Testis (tissue), 3 donors: ENCODE data around the gene GMDS. TPM values are rescaled to one million over a fixed set of nuclear protein-coding genes. Genes with fewer than 3 reads are reported as not detected.

Experiments
- DNase-seq: peaks from one replicate; pipeline ENCODE4 v3.0.0-alpha.2; 2019
- H3K27ac ChIP-seq, 2 donors: fragments of 200-600 bp; sonication (generic); one replicate each; pipeline ENCODE4 v1.5.1; 2019
- H3K27me3 ChIP-seq: fragments of 200-600 bp; sonication (generic); one replicate; pipeline ENCODE4 v1.5.1; 2019
- H3K36me3 ChIP-seq: fragments of 200-600 bp; sonication (generic); one replicate; pipeline ENCODE4 v1.5.1; 2017; ENCODE audit warnings: low read depth; ENCODE audit errors: missing control alignments
- H3K4me1 ChIP-seq: fragments of 200-600 bp; sonication (generic); one replicate; pipeline ENCODE4 v1.5.1; 2019
- H3K4me3 ChIP-seq, 2 donors: fragments of 200-600 bp; sonication (generic); one replicate each; pipeline ENCODE4 v1.5.1; 2017 to 2019
- H3K9me3 ChIP-seq: fragments of 200-600 bp; sonication (generic); one replicate; pipeline ENCODE4 v1.5.1; 2017
- CTCF ChIP-seq, 3 experiments: fragments of 450-650 bp in 2 of 3; fragments of 200-600 bp in 1 of 3; sonication (generic) in 1 of 3; IDR thresholded peaks; one replicate each; pipeline ENCODE4 v1.5.1; 2016 to 2019; ENCODE audit warnings: antibody characterized with exemption in 3 of 3, mild to moderate bottlenecking in 2 of 3, moderate library complexity in 1 of 3
- POLR2A ChIP-seq: fragments of 450-650 bp; IDR thresholded peaks from one replicate; pipeline ENCODE4 v1.6.1; 2017; ENCODE audit warnings: antibody characterized with exemption, mild to moderate bottlenecking, moderate library complexity
- WGBS, 2 donors: methylation state at CpG; one replicate each; pipeline ENCODE4 v1.1.5; 2018; 5-methylcytosine and 5-hydroxymethylcytosine counted together
- intact Hi-C: fragments of 100-400 bp; cut with DNase I; formaldehyde crosslinking; loops from one replicate; pipeline ENCODE4 v1.15.1; 2023; ENCODE audit warnings: low total_unique reads
- polyA plus RNA-seq: library from polyadenylated mRNA; stranded (reverse); fragments of 350-450 nt; fragmentation: Illumina TruSeq; extraction: RNeasy Lipid Tissue Mini Kit (QIAGEN cat#74804); gene quantifications from one replicate; pipeline ENCODE4 v1.2.3, GENCODE V29; 2014; ENCODE audit warnings: low read depth, low replicate concordance; ENCODE audit not compliant: insufficient read depth
- total RNA-seq, 2 donors: library from RNA; depleted of rRNA; stranded (reverse); fragments of >200 nt; gene quantifications; one replicate each; pipeline ENCODE4 v1.2.3, GENCODE V29; 2016

Gene GMDS
- total and polyA plus RNA-seq, 3 donors from 2014 or later, result 19.6 to 31.1 (median 22.2) TPM

GRCh38 chr6:1858196-1858595, 387.2 kb downstream of the GMDS start:
- no peaks in the 10 kb centered on the region for H3K27me3 ChIP-seq
- WGBS, 2 donors, result 63 to 74% methylated on average over 4 of the region's 4 CpGs
- H3K4me1 ChIP-seq, result no peaks in the 10 kb centered on the region
- no peak overlapping the region for H3K27ac ChIP-seq
- DNase-seq, result no peak
- intact Hi-C loops, result no loop called here
- TF ChIP-seq POLR2A (no peak), CTCF (IDR thresholded peaks at IDR 0.05) (no peak)
- H3K36me3 ChIP-seq, result no peaks in the 10 kb centered on the region
- H3K4me3 ChIP-seq, result no peak overlapping the region
- H3K9me3 ChIP-seq, result no peaks in the 10 kb centered on the region

- H3K9me3 ChIP-seq, result no peaks in the 10 kb centered on the region
Observed at GRCh38 chr6:1856381-1856780, 389.0 kb downstream of the GMDS start.

GRCh38 chr6:1855890-1856289, 389.5 kb downstream of the GMDS start:
- TF ChIP-seq POLR2A, result no peak
- TF ChIP-seq CTCF (IDR thresholded peaks at IDR 0.05), result no peak
- 69 to 79% methylated on average over 4 of the region's 4 CpGs for WGBS, 2 donors
- H3K27me3 ChIP-seq, result no peaks in the 10 kb centered on the region
- no peaks in the 10 kb centered on the region for H3K9me3 ChIP-seq
- H3K4me3 ChIP-seq, result no peak overlapping the region
- intact Hi-C loops, result no loop called here
- no peak for DNase-seq
- H3K4me1 ChIP-seq, result no peaks in the 10 kb centered on the region
- H3K27ac ChIP-seq, result no peak overlapping the region
- H3K36me3 ChIP-seq, result no peaks in the 10 kb centered on the region

More at GRCh38 chr6:1856381-1856780, 389.0 kb downstream of the GMDS start:
- peak; percentile 49 for DNase-seq
- H3K36me3 ChIP-seq, result no peaks in the 10 kb centered on the region
- no peak for TF ChIP-seq POLR2A
- no peak for TF ChIP-seq CTCF (IDR thresholded peaks at IDR 0.05)
- intact Hi-C loops, result no loop called here
- H3K27me3 ChIP-seq, result no peaks in the 10 kb centered on the region
- no peaks in the 10 kb centered on the region for H3K4me1 ChIP-seq
- H3K27ac ChIP-seq, result no peak overlapping the region
- 62 to 71% methylated on average over 3 of the region's 3 CpGs for WGBS, 2 donors
- no peak overlapping the region for H3K4me3 ChIP-seq

- 92 to 95% methylated on average over 2 of the region's 2 CpGs for WGBS, 2 donors
- Histone ChIP-seq H3K4me1 (no peaks in the 10 kb centered on the region), H3K4me3 (no peak overlapping the region), H3K27ac (no peak overlapping the region), H3K27me3 (no peaks in the 10 kb centered on the region), H3K36me3 (no peaks in the 10 kb centered on the region), H3K9me3 (no peaks in the 10 kb centered on the region)
- TF ChIP-seq POLR2A (no peak), CTCF (IDR thresholded peaks at IDR 0.05) (no peak)
- intact Hi-C loops, result no loop called here
- DNase-seq, result no peak
Observed at GRCh38 chr6:1854296-1854695, 391.1 kb downstream of the GMDS start.

- DNase-seq, result no peak
- Histone ChIP-seq H3K36me3 (no peaks in the 10 kb centered on the region), H3K27ac (no peak overlapping the region), H3K4me1 (no peaks in the 10 kb centered on the region), H3K4me3 (no peak overlapping the region), H3K9me3 (no peaks in the 10 kb centered on the region), H3K27me3 (no peaks in the 10 kb centered on the region)
- WGBS, 2 donors, result 86 to 94% methylated on average over 1 of the region's 1 CpG
- TF ChIP-seq CTCF (IDR thresholded peaks at IDR 0.05) (no peak), POLR2A (no peak)
- intact Hi-C loops, result no loop called here
Observed at GRCh38 chr6:1853761-1854160, 391.6 kb downstream of the GMDS start.
